8988T (cell line): ENCODE results near the gene SLC37A1.

Source experiments
- DNase-seq: peaks from one replicate; pipeline ENCODE4 v3.0.0; 2011

Gene SLC37A1

GRCh38 chr21:42509244-42509643 is 4.4 kb upstream of the SLC37A1 start:
- DNase-seq, result no peak

- DNase-seq, result no peak
These were observed 1.2 kb upstream of the SLC37A1 start for GRCh38 chr21:42512346-42513034.

DNA sequence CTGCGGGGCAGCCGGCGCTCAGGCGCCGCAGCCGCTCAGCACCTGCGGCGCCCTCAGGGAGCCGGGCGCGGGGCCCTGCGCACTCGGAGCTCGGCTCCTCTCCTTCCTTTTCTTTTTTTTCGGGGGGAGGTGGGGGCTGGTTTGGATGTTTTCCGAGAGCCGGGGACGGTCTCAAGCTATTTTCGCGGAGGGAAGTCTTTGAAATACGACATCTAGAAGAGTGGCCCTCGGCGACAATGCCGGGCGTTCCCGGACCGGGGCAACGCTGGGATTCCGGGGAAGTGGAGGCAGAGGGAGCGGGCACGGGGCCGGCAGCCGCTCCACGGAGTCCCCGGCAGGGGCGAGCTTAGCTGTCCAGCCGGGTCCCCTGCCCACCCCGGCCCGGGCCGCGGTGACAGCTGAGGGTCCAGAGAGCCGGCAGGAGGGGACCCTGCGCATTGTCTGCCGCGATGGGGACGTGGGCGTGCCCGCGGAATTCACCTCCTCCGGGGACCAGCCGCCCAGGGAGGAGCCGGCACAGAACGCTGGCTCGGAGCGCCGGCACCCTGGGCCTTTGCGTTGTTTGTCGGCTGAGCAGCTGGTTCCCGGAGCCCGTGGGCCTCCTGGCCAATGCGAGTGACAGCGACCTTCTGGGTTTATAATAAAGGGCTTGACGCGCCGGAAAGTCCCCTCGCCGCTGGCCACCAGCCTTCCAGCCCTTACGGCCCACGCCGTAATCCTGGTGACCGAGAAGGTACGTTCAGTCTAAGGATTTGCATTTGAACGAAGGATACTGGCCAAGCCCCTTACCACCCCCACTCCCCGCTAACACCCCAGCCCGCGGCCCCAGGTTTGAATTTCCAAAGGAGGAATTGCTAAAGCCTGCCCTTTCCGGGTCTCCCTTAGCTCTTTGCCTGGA is 582 bp downstream of the SLC37A1 start:
- peak; percentile 48 for DNase-seq

DNA sequence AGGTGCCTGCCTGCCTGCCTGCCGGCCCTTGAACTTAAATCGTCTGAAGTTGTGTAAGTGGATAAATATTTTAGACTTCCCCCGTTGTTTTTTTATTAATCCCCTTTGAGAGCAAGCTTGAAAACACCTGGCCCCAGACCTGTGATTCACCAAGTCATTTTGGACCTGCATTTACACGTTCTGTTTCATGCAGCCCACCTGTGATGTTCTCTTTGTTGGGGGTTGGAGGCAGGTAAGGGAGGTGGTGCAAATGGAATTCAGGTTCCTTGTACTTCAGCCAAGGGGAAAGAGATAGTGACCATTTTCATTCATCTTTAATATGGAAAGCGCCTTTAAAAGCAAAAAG is 1.2 kb downstream of the SLC37A1 start:
- no peak for DNase-seq

DNA sequence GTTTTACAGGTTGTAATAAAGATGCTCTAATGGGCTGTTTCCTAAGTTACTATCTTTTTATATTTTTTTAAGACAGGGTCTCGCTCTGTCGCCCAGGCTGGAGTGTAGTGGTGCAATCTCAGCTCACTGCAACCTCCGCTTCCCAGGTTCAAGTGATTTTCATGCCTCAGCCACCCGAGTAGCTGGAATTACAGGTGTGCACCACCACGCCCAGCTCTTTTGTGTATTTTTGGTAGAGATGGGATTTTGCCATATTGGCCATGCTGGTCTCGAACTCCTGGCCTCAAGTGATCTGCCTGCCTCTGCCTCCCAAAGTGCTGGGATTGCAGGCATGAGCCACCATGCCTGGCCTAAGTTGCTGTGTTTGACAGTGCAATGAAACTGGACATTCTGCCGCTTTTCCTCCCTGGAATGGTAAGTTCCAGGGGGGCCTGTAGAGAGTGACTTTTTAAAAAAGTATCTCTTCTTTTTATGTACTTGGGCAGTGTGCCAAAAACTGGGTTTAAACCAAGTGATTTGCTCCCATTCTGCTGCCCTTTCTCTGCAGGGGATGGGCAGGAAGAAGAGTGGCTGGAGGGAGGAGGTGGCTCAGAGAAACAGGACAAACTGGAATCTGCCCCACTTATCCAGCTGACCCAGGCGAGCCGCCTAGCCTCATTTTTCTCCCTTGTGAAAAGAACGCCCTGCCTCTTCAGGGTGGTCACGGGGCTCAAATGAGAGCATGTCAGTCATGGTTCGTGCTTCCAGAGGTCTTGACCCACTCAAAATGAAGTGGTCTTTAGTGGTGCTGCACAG is 2.3 kb downstream of the SLC37A1 start:
- no peak for DNase-seq

DNA sequence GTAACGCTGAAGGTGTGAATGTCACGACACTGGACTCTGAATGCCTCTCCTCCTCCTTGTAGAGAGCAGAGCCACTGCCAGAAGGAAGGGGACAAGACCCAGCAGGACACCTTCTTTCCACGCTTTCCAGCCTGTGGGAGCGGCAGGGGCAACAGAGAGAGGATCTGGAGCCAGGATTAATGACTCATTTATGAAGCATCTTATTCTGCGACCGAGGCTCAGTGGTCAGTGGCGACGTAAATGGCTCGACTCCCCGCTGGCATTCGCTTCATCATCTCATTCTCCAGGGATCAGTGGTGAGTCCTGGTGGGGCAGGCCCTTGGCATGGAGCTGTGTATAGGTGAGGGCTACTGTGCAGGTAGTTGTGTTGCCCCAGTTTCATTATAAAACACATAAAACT is 4.6 kb downstream of the SLC37A1 start:
- peak; percentile 57 for DNase-seq

DNA sequence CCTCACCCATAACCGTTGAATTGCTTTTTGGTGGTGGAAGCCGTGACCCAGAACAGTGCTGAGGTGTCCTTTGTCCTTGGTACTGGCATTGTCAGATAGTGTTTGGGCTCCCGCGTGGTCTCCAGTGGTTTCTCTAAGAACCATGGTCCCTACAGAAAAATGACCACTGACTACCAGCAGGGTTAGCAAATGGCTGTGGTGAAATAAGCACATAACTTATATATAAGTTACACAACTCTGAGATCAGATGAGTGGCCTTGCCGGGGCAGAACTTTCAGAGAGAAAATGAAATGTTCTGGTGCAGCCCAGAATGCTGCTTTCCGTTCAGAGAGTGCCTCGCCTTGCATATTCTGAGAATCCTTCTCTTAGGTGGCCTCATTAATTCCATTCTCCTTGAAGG is 5.0 kb downstream of the SLC37A1 start:
- no peak for DNase-seq

DNA sequence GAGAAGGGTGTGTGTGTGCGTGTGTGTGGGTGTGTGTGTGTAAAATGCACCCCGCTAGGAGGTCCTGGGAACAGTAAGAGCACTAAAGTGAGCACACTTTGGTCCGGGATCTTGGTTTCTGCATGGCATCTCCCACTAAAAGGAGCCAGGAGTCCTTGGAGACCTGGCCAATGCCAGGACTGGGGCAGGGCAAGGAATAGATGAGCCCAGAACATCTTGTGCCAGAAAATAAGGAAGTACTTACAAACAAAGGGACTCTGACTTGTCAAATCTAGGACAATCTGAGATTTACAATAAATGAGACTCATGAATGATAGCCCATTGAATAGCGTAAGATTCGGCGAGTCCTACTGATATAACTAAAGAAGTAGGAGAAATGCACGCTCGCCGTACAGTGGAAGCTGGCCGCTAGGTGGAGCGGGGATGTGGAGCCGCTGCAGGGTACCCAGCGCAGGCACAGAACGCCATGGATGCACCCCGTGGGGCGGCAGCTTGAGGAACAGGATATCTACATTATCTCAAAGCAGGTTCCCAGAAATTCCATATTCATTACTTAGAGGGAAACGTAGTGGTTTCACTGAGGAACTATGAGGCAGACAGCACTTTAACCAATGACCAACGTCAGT is 7.1 kb downstream of the SLC37A1 start:
- no peak for DNase-seq

DNA sequence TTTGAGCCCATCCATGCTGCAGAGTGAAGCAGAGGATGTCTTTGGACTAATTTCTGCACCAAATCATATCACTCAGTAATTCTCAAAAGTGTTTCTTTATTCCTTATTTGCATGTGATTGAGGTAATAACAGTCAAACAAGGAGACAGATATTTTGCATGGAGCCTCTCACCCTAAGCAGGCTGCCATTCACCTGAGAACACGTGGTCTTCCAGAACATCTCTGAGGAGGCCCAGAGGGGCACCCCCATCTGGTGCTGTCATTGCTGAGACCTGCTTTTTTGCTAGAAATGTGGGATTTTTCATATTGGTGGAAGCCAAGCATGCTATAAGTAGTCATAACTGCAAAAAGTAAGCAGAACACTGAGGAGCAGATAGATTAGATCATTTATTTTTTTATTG is 7.7 kb downstream of the SLC37A1 start:
- no peak for DNase-seq

DNA sequence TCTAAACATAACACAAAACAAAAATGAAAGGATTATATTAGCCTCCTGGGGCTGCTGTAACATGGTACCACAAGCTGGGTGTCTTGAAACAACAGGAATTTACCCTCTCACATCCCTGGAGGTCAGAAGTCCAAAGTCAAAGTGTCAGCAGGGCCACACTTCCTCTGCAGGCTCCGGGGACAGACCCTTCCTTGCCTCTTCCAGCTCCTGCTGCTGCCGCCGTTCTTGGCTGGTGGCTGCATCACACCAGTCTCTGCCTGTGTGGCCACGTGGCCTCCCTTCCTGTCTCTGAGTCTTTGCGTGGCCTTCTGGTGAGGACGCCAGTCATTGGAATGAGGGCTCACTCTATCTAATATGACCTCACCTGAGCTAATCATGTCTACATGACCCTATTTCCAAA is 8.2 kb downstream of the SLC37A1 start:
- DNase-seq, result no peak

- no peak for DNase-seq
These were observed 8.6 kb downstream of the SLC37A1 start for GRCh38 chr21:42522271-42522670.

DNA sequence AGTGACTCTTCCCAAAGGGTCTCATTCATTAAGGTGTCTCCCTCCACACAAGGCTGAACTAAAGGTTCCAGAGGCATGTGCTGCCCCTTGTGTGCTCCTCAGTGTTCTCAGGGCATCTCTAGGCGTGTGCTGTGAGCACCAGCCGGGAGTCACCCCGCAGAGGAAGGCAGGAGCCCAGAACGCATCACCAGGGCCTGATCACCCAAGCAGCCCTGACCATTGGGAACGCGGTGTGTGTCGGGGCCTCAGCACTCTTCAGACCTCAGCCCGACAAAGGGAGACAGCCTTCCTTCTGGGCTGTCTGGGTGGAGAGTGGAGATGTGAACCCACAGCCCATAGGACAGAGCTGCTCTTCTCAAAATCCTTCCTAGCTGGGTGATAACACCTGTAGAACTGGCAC is 9.1 kb downstream of the SLC37A1 start:
- DNase-seq, result no peak

GRCh38 chr21:42523211-42523610 is 9.6 kb downstream of the SLC37A1 start:
- no peak for DNase-seq

GRCh38 chr21:42523941-42524340 is 10.3 kb downstream of the SLC37A1 start:
- no peak for DNase-seq

DNA sequence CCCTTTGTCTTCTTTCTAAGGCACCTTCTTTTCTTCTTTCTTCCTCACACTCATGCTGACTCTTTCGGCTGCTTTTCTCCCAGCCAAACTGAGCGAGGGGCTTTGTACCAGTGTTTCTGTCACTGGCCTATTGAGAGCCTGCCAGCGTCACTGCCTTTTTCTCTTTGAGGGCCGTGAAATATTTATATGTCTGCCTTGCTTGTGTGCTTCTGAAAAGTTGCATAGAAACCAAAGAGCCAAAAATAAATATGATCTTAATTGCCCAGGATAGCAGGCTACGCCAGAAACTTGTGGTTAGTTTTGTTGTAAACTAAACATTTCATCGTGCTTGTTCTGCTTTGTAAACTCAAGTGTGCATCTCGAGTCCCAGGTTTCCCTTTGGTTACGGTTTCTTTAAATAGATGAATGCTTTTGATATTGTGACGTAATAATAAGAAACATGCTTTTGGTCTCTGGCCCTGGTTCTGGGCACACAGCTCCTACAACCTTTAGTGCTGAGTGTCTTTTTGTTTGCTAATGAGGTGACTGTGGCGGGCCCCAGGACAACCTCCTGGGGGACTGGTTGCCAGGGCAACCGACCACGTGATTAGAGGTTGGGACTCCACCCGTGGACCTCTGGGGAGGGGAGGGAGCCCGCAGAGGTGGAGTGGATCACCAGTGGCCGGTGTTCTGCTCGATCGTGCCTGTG is 10.8 kb downstream of the SLC37A1 start:
- no peak for DNase-seq

DNA sequence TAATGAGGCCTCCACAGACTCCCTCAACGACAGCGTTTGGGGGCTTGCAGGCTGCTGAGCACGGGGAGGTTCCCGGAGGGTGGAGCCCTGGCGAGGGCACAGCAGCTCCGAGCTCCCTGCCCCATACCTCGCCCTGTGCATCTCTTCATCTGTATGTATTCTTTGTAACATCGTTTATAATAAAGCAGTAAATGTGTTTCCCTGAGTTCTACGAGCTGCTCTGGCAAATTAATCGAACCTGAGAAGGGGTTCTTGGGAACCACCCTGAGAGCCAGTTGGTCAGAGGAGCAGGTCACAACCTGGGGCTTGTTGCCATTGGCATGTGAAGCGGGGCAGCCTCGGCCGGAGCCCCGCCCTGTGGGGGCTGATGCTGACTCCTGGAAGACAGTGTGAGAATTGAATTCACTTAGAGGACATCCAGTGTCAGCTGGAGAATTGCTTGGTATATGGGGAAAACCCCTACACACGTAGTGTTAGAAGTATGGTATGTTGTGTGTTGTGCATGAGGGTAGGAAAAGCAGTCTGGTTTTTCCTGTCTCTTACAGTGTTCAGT is 11.5 kb downstream of the SLC37A1 start:
- DNase-seq, result no peak

- DNase-seq, result no peak
These were observed 12.2 kb downstream of the SLC37A1 start for GRCh38 chr21:42525676-42526378.

DNA sequence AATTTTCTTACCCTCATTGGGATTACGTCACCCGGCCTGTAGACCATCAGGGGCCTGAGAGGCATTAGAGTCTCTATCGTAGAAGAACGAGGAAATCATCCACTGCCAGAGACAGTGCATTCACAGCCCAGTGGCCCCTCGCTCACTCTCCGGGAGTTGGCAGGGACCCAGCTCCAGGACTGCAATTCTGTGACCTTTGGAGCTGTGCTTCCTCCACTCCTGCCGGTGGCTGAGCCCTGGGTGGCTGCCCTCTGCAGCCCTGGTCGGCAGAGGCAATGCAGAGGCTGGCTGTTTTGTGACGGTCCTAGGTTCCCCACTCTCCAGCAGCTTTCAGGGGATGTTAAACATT is 12.7 kb downstream of the SLC37A1 start:
- no peak for DNase-seq

DNA sequence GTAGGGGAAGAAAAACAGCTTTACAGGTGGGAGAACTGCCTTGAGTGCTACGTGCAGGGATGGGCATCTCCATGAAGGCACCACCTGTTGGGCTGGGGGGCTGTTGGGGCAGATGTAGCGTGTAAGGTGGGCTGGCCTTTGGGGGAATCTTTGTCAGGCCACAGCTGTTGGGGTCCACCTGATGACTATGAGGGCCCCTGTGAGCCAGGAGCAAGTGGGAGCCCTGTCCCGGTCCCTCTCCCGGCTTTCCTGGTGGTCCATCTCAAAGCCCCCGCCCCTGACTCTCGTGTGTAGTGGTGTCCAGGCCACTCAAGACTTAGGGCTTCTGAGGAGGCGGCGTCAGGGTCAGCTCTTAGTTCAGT is 13.5 kb downstream of the SLC37A1 start:
- DNase-seq, result no peak

DNA sequence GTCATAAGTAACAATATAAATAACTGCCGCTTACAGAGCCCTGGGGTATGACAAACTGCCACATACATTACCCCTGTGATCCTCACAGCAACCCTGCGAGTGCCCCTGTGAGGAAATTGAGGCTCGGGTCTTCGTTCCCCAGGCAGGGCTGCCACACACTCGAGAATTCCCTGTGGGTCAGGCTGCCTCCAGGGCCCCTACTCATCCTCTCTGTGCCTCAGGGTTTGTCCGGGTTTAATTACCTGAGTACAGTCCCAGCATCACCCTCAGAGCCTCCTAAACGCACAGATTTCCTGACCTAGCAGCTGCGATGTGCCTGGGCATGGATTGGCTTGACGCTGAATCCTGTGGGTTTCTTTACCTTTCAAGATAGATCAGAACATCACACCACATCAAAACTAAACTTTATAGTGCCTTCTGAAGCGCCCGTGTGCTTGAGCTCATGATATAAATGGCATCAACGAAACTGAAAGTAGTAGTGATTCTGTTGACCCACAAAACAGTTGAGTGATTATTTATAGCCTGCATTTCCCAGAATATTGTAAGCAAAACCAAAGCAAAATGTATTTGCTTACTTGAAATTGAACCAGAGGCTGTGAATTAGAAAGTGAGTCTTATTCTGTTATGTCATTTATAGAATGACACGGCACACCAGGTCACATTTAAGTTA is 14.0 kb downstream of the SLC37A1 start:
- DNase-seq, result no peak

DNA sequence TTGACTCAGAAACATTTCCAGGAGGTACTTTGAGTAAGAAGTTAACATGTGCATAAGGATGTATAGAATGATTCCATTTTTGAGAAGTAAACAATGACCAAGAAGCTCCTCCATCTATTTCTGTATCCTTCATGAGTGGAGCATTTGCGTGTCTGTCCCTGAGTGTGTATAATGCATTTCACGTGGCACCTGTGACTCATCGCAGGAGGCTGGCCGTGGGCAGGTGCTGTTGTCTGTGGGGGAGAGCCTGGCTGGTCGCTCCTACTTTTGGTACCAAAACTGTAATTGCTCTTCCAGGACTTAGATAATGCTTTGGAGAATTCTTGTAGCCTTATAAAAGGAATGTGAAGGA is 16.5 kb downstream of the SLC37A1 start:
- DNase-seq, result no peak
